Tibial nerve (tissue), 3 donors: Measurements from ENCODE around the gene HOXB7.

Experiments used
- POLR2A ChIP-seq, 2 donors: fragments of 450-650 bp; IDR thresholded peaks; one replicate each; pipeline ENCODE4 v1.6.1; 2017; ENCODE audit warnings: antibody characterized with exemption in 2 of 2, mild to moderate bottlenecking in 2 of 2, moderate library complexity in 2 of 2
- TF ChIP-seq, protein P1 (sequence below), 5 experiments: fragments of 200-600 bp in 3 of 5; fragments of 450-650 bp in 2 of 5; sonication (generic) in 3 of 5; IDR thresholded peaks; one replicate each; pipeline ENCODE4 v1.5.1; 2016 to 2019; ENCODE audit warnings: antibody characterized with exemption in 5 of 5, mild to moderate bottlenecking in 3 of 5, moderate library complexity in 2 of 5

DNA sequence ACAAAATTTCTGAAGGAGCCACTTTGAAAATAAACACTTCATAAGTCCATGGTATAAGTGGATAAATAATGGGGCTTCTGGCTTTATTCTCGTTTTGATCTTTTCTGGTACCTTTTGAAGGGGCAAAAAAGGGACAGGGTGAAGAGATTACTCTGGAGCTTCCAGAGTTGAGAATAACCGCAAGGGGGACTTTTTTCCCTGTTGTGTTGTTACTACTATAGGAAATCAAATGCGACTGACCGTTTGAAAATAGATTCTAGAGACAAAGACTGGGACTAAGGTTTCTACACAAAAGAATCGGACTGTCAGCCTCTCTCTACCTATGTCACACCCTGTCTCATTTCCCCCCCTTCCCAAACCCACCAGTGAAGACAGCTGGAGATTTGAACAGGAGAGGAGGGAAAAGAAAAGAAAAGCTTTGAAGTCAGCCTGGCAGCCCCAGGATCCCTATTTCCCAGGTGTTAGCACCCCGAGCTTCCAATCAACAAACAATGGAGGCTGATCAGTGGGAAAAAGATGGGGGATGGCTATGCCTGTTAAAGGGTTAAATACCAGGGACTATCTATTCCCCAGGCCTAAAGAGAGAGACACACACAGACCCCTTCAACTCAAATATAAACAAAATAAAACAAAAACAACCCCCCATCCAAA lies 41.0 kb downstream of the HOXB7 start:
- no peak for TF ChIP-seq POLR2A (IDR thresholded peaks at IDR 0.05)
- TF ChIP-seq, protein P1, sequence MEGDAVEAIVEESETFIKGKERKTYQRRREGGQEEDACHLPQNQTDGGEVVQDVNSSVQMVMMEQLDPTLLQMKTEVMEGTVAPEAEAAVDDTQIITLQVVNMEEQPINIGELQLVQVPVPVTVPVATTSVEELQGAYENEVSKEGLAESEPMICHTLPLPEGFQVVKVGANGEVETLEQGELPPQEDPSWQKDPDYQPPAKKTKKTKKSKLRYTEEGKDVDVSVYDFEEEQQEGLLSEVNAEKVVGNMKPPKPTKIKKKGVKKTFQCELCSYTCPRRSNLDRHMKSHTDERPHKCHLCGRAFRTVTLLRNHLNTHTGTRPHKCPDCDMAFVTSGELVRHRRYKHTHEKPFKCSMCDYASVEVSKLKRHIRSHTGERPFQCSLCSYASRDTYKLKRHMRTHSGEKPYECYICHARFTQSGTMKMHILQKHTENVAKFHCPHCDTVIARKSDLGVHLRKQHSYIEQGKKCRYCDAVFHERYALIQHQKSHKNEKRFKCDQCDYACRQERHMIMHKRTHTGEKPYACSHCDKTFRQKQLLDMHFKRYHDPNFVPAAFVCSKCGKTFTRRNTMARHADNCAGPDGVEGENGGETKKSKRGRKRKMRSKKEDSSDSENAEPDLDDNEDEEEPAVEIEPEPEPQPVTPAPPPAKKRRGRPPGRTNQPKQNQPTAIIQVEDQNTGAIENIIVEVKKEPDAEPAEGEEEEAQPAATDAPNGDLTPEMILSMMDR (IDR thresholded peaks at IDR 0.05) = peak in 1 of 5 experiments; percentile 12
